ENCODE results near the gene SPRR1B.

Gene SPRR1B

DNA sequence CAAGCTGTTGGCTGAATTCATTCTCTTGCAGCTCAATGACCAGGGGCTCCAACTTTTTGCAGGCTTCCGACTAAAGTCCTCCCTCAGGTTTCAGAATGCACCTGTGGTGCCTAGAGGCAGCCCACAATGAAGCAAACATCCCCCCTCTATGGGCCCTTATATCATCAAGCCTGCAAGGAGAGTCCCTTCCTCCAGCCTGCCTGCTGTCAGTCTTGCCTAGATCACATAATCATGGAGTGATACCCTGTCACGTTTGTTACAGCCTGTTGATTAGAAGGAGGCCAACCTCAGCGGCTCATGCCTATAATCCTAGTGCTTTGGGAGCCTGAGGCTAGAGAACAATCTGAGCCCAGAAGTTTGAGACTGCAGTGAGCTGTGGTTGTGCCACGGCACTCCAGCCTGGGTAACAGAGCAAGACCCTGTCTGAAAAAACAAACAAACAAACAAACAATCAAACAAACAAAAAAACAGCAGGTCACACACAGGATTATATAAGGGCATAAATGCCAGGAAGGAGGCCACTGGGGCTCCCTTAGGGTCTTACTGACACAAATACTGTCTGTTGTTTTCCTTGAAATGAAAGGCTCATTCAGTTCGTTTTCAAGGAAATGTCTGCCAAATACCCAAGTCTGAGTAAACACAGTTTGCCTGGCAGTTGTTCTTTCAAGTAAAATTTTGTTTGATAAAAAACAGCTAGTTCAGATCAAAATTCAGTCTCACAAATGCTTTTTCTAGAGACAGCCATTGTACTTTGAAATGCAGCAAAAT is 34.2 kb upstream of the SPRR1B start:
- H3K4me3 ChIP-seq (ENCODE audit: low read depth, low read length): no peak overlapping the region
- no peaks in the 10 kb centered on the region for H3K4me1 ChIP-seq (ENCODE audit: control insufficient read depth, insufficient read depth, low read length)
- TF ChIP-seq, protein P1, sequence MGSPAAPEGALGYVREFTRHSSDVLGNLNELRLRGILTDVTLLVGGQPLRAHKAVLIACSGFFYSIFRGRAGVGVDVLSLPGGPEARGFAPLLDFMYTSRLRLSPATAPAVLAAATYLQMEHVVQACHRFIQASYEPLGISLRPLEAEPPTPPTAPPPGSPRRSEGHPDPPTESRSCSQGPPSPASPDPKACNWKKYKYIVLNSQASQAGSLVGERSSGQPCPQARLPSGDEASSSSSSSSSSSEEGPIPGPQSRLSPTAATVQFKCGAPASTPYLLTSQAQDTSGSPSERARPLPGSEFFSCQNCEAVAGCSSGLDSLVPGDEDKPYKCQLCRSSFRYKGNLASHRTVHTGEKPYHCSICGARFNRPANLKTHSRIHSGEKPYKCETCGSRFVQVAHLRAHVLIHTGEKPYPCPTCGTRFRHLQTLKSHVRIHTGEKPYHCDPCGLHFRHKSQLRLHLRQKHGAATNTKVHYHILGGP (tag by site-specific recombination; IDR thresholded peaks at IDR 0.05): no peak
- TF ChIP-seq ZNF184 (tag by site-specific recombination; IDR thresholded peaks at IDR 0.05): no peak
- no peak for TF ChIP-seq ZNF423 (tag by site-specific recombination; IDR thresholded peaks at IDR 0.05)
- no peak for TF ChIP-seq ZFP37 (tag by site-specific recombination; IDR thresholded peaks at IDR 0.05)
- no peak for TF ChIP-seq MYNN (tag by site-specific recombination; IDR thresholded peaks at IDR 0.05; ENCODE audit: borderline replicate concordance)
- TF ChIP-seq, protein P2, sequence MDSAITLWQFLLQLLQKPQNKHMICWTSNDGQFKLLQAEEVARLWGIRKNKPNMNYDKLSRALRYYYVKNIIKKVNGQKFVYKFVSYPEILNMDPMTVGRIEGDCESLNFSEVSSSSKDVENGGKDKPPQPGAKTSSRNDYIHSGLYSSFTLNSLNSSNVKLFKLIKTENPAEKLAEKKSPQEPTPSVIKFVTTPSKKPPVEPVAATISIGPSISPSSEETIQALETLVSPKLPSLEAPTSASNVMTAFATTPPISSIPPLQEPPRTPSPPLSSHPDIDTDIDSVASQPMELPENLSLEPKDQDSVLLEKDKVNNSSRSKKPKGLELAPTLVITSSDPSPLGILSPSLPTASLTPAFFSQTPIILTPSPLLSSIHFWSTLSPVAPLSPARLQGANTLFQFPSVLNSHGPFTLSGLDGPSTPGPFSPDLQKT (IDR thresholded peaks at IDR 0.05; ENCODE audit: borderline replicate concordance, low read depth, low read length): no peak
- TF ChIP-seq ZNF239 (tag by site-specific recombination; IDR thresholded peaks at IDR 0.05): no peak
- no peak for TF ChIP-seq GLI2 (tag by site-specific recombination; IDR thresholded peaks at IDR 0.05; ENCODE audit: borderline replicate concordance, low read depth)
- no peak for TF ChIP-seq ZNF132 (tag by site-specific recombination; IDR thresholded peaks at IDR 0.05; ENCODE audit: borderline replicate concordance)
- TF ChIP-seq, protein P3, sequence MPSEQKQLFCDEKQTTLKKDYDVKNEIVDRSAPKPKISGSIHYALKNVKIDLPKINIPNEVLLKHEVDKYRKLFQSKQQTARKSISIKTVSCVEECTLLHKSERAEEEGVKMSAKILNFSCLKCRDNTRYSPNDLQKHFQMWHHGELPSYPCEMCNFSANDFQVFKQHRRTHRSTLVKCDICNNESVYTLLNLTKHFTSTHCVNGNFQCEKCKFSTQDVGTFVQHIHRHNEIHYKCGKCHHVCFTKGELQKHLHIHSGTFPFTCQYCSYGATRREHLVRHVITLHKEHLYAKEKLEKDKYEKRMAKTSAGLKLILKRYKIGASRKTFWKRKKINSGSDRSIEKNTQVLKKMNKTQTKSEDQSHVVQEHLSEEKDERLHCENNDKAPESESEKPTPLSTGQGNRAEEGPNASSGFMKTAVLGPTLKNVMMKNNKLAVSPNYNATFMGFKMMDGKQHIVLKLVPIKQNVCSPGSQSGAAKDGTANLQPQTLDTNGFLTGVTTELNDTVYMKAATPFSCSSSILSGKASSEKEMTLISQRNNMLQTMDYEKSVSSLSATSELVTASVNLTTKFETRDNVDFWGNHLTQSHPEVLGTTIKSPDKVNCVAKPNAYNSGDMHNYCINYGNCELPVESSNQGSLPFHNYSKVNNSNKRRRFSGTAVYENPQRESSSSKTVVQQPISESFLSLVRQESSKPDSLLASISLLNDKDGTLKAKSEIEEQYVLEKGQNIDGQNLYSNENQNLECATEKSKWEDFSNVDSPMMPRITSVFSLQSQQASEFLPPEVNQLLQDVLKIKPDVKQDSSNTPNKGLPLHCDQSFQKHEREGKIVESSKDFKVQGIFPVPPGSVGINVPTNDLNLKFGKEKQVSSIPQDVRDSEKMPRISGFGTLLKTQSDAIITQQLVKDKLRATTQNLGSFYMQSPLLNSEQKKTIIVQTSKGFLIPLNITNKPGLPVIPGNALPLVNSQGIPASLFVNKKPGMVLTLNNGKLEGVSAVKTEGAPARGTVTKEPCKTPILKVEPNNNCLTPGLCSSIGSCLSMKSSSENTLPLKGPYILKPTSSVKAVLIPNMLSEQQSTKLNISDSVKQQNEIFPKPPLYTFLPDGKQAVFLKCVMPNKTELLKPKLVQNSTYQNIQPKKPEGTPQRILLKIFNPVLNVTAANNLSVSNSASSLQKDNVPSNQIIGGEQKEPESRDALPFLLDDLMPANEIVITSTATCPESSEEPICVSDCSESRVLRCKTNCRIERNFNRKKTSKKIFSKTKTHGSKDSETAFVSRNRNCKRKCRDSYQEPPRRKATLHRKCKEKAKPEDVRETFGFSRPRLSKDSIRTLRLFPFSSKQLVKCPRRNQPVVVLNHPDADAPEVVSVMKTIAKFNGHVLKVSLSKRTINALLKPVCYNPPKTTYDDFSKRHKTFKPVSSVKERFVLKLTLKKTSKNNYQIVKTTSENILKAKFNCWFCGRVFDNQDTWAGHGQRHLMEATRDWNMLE (tag by site-specific recombination; conservative IDR thresholded peaks at IDR 0.05; ENCODE audit: low read depth): no peak
- POLR2A ChIA-PET: no interaction called here
- H3K27ac ChIP-seq (ENCODE audit: extremely low read depth, low read depth, low read length): no peak overlapping the region
- H3K9me3 ChIP-seq (ENCODE audit: control insufficient read depth, insufficient read depth, low read depth, low read length): no peaks in the 10 kb centered on the region
- no peaks in the 10 kb centered on the region for H3K36me3 ChIP-seq (ENCODE audit: control insufficient read depth in 2 of 2, insufficient read depth in 1 of 2, low read length in 2 of 2)
- CTCF ChIA-PET: interaction anchor here (0.6 kb wide), 1 partner anchor 259 kb away, joined by 3 read pairs; no protein-coding TSS in a partner anchor

DNA sequence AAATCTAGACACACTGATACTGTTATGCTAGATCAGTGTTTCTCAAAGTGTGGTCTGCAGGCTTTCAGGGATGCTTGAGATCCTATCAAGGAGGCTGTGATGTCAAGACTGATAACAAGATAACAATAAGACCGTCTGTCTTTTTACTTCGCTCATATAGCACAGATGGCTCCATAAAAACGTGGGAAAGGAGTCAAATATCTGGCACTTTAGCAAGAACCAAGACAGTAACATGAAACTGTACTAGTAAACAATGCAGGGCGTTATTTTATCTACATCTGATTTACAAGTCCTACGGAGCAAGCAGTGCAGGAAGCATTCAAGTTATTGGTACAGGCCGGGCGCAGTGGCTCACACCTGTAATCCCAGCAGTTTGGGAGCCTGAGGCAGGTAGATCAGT is 33.1 kb upstream of the SPRR1B start:
- CTCF ChIA-PET: no interaction called here
- POLR2A ChIA-PET: no interaction called here
- Histone ChIP-seq H3K4me1 (ENCODE audit: control insufficient read depth, insufficient read depth, low read length) (no peaks in the 10 kb centered on the region), H3K27ac (ENCODE audit: extremely low read depth, low read depth, low read length) (no peak overlapping the region), H3K36me3 (ENCODE audit: control insufficient read depth in 2 of 2, insufficient read depth in 1 of 2, low read length in 2 of 2) (no peaks in the 10 kb centered on the region), H3K4me3 (ENCODE audit: low read depth, low read length) (no peak overlapping the region), H3K9me3 (ENCODE audit: control insufficient read depth, insufficient read depth, low read depth, low read length) (no peaks in the 10 kb centered on the region)
- TF ChIP-seq ZNF223 (tag by site-specific recombination; IDR thresholded peaks at IDR 0.05) (no peak), ZNF404 (tag by site-specific recombination; IDR thresholded peaks at IDR 0.05) (no peak), ZNF510 (tag by site-specific recombination; IDR thresholded peaks at IDR 0.05; ENCODE audit: insufficient replicate concordance) (no peak), BCL11B (tag by site-specific recombination; IDR thresholded peaks at IDR 0.05; ENCODE audit: low read depth) (no peak), KLF16 (tag by site-specific recombination; IDR thresholded peaks at IDR 0.05) (no peak), ZNF530 (tag by site-specific recombination; IDR thresholded peaks at IDR 0.05; ENCODE audit: low read depth) (no peak), ZBTB21 (tag by site-specific recombination; IDR thresholded peaks at IDR 0.05) (no peak), ZNF501 (tag by site-specific recombination; IDR thresholded peaks at IDR 0.05) (no peak), SP2 (tag by site-specific recombination; IDR thresholded peaks at IDR 0.05) (no peak)
- TF ChIP-seq, protein P4, sequence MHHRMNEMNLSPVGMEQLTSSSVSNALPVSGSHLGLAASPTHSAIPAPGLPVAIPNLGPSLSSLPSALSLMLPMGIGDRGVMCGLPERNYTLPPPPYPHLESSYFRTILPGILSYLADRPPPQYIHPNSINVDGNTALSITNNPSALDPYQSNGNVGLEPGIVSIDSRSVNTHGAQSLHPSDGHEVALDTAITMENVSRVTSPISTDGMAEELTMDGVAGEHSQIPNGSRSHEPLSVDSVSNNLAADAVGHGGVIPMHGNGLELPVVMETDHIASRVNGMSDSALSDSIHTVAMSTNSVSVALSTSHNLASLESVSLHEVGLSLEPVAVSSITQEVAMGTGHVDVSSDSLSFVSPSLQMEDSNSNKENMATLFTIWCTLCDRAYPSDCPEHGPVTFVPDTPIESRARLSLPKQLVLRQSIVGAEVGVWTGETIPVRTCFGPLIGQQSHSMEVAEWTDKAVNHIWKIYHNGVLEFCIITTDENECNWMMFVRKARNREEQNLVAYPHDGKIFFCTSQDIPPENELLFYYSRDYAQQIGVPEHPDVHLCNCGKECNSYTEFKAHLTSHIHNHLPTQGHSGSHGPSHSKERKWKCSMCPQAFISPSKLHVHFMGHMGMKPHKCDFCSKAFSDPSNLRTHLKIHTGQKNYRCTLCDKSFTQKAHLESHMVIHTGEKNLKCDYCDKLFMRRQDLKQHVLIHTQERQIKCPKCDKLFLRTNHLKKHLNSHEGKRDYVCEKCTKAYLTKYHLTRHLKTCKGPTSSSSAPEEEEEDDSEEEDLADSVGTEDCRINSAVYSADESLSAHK (tag by site-specific recombination; IDR thresholded peaks at IDR 0.05): no peak
- TF ChIP-seq, protein P5, sequence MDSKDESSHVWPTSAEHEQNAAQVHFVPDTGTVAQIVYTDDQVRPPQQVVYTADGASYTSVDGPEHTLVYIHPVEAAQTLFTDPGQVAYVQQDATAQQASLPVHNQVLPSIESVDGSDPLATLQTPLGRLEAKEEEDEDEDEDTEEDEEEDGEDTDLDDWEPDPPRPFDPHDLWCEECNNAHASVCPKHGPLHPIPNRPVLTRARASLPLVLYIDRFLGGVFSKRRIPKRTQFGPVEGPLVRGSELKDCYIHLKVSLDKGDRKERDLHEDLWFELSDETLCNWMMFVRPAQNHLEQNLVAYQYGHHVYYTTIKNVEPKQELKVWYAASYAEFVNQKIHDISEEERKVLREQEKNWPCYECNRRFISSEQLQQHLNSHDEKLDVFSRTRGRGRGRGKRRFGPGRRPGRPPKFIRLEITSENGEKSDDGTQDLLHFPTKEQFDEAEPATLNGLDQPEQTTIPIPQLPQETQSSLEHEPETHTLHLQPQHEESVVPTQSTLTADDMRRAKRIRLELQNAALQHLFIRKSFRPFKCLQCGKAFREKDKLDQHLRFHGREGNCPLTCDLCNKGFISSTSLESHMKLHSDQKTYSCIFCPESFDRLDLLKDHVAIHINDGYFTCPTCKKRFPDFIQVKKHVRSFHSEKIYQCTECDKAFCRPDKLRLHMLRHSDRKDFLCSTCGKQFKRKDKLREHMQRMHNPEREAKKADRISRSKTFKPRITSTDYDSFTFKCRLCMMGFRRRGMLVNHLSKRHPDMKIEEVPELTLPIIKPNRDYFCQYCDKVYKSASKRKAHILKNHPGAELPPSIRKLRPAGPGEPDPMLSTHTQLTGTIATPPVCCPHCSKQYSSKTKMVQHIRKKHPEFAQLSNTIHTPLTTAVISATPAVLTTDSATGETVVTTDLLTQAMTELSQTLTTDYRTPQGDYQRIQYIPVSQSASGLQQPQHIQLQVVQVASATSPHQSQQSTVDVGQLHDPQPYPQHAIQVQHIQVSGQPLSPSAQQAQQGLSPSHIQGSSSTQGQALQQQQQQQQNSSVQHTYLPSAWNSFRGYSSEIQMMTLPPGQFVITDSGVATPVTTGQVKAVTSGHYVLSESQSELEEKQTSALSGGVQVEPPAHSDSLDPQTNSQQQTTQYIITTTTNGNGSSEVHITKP (tag by site-specific recombination; IDR thresholded peaks at IDR 0.05): no peak

All from HEK293 (cell line).